Occipital lobe (tissue), 2 donors: ENCODE results near the gene MVB12B. TPM values are rescaled to one million over a fixed set of nuclear protein-coding genes. Genes with fewer than 3 reads are reported as not detected.
"Not testable (repeated sequence)": the region's sequence is repeated elsewhere in the genome, so short reads cannot be mapped to it uniquely, and the experiment has no call there.

ENCODE experiments used
- DNase-seq: peaks from one replicate; lab custom pipeline; 2025; lab: John Stamatoyannopoulos, UW
- total RNA-seq: library from RNA; depleted of rRNA; stranded (reverse); fragments of >200 nt; gene quantifications from one replicate; pipeline ENCODE4 v1.2.3, GENCODE V29; 2014

MVB12B gene
- total RNA-seq, 1 donor from 2014 or later, result 28.7 TPM

- no peak for DNase-seq
Measured at GRCh38 chr9:126531591-126531990, 205.0 kb downstream of the MVB12B start.

GRCh38 chr9:126532019-126532462 is 205.4 kb downstream of the MVB12B start:
- DNase-seq, result no peak

GRCh38 chr9:126532489-126532888 is 205.9 kb downstream of the MVB12B start:
- no peak for DNase-seq

- DNase-seq, result no peak
Measured at GRCh38 chr9:126532951-126533925, 206.6 kb downstream of the MVB12B start.

- DNase-seq, result no peak
Measured at GRCh38 chr9:126533926-126534310, 207.3 kb downstream of the MVB12B start.

GRCh38 chr9:126534431-126535186 is 208.0 kb downstream of the MVB12B start:
- no peak for DNase-seq

GRCh38 chr9:126536131-126536530 is 209.5 kb downstream of the MVB12B start:
- DNase-seq, result no peak

GRCh38 chr9:126536841-126537465 is 210.3 kb downstream of the MVB12B start:
- DNase-seq, result no peak

GRCh38 chr9:126538550-126538949 is 211.9 kb downstream of the MVB12B start:
- no peak for DNase-seq

GRCh38 chr9:126540398-126540797 is 213.8 kb downstream of the MVB12B start:
- DNase-seq, result not testable (repeated sequence)

- no peak for DNase-seq
Measured at GRCh38 chr9:126543490-126543889, 216.9 kb downstream of the MVB12B start.

- DNase-seq, result no peak
Measured at GRCh38 chr9:126545106-126545505, 218.5 kb downstream of the MVB12B start.

GRCh38 chr9:126546036-126546435 is 219.4 kb downstream of the MVB12B start:
- DNase-seq, result no peak

GRCh38 chr9:126548312-126548711 is 221.7 kb downstream of the MVB12B start:
- DNase-seq, result no peak

GRCh38 chr9:126549246-126550006 is 222.8 kb downstream of the MVB12B start:
- no peak for DNase-seq

GRCh38 chr9:126550891-126551351 is 224.3 kb downstream of the MVB12B start:
- DNase-seq, result no peak

- DNase-seq, result no peak
Measured at GRCh38 chr9:126551812-126552211, 225.2 kb downstream of the MVB12B start.

- DNase-seq, result no peak
Measured at GRCh38 chr9:126554292-126554691, 227.7 kb downstream of the MVB12B start.

GRCh38 chr9:126555421-126555820 is 228.8 kb downstream of the MVB12B start:
- not testable (repeated sequence) for DNase-seq
